HG02678 (cell line): ENCODE measurements around the gene DPCD.

Source experiments
- ATAC-seq: cut with Tn5 transposase; IDR thresholded peaks from one replicate; pipeline ENCODE4 v1.9.1; 2021; ENCODE audit warnings: mild to moderate bottlenecking, moderate library complexity; ENCODE audit not compliant: unreplicated experiment

Gene DPCD

GRCh38 chr10:101587725-101588653 is at the start of gene DPCD, which contains the start of gene POLL:
Gene DPCD (plus strand): TSS chr10:101588321. CDS start chr10:101588337, 16 bp downstream.
Gene POLL (minus strand): TSS chr10:101588257. CDS start chr10:101587360, 897 bp downstream.
- peak; percentile 97 for ATAC-seq

GRCh38 chr10:101538446-101538845 is 49.7 kb upstream of the DPCD start:
- ATAC-seq = no peak

- no peak for ATAC-seq
These were observed 42.2 kb upstream of the DPCD start for GRCh38 chr10:101545898-101546297.

GRCh38 chr10:101550965-101551364 is 37.2 kb upstream of the DPCD start:
- no peak for ATAC-seq

GRCh38 chr10:101552442-101552841 is 35.7 kb upstream of the DPCD start:
- no peak for ATAC-seq

GRCh38 chr10:101557541-101557940 is 30.6 kb upstream of the DPCD start:
- ATAC-seq = no peak

- ATAC-seq = no peak
These were observed 29.9 kb upstream of the DPCD start for GRCh38 chr10:101558204-101558603.

- ATAC-seq = no peak
These were observed 29.2 kb upstream of the DPCD start for GRCh38 chr10:101558671-101559595.

- ATAC-seq = no peak
These were observed 28.4 kb upstream of the DPCD start for GRCh38 chr10:101559596-101560297.

GRCh38 chr10:101560298-101561067 is 27.6 kb upstream of the DPCD start:
- no peak for ATAC-seq

- ATAC-seq = no peak
These were observed 26.8 kb upstream of the DPCD start for GRCh38 chr10:101561068-101561915.

GRCh38 chr10:101562231-101562630 is 25.9 kb upstream of the DPCD start:
- ATAC-seq = no peak

- no peak for ATAC-seq
These were observed 25.1 kb upstream of the DPCD start for GRCh38 chr10:101563007-101563406.

- ATAC-seq = no peak
These were observed 24.6 kb upstream of the DPCD start for GRCh38 chr10:101563497-101564040.

- ATAC-seq = no peak
These were observed 23.6 kb upstream of the DPCD start for GRCh38 chr10:101564490-101564991.

GRCh38 chr10:101565370-101565900 is 22.7 kb upstream of the DPCD start:
- no peak for ATAC-seq

- no peak for ATAC-seq
These were observed 22.2 kb upstream of the DPCD start for GRCh38 chr10:101565936-101566332.
